HUES48 (cell line): ENCODE data around the gene SUPT4H1.

ENCODE experiments used
- H3K27ac ChIP-seq: one replicate; pipeline ENCODE4 v1.7.0; 2013; ENCODE audit warnings: low read depth, low read length, inconsistent platforms
- H3K27me3 ChIP-seq: 2 replicates; pipeline ENCODE4 v1.6.1; 2013; ENCODE audit warnings: mild to moderate bottlenecking, low read length; ENCODE audit not compliant: control insufficient read depth, insufficient read depth
- H3K36me3 ChIP-seq: 2 replicates; pipeline ENCODE4 v1.6.1; 2013; ENCODE audit warnings: low read length; ENCODE audit not compliant: control insufficient read depth, insufficient read depth
- H3K4me1 ChIP-seq: 2 replicates; pipeline ENCODE4 v1.6.1; 2013; ENCODE audit warnings: mild to moderate bottlenecking, low read length; ENCODE audit not compliant: control insufficient read depth, insufficient read depth
- H3K4me3 ChIP-seq: 2 replicates; pipeline ENCODE4 v1.5.1; 2013; ENCODE audit warnings: mild to moderate bottlenecking, low read depth, low read length
- H3K9ac ChIP-seq: 2 replicates; pipeline ENCODE4 v1.6.1; 2013; ENCODE audit warnings: mild to moderate bottlenecking, low read depth, low read length, moderate library complexity
- H3K9me3 ChIP-seq: 2 replicates; pipeline ENCODE4 v1.6.1; 2013; ENCODE audit warnings: low read length; ENCODE audit not compliant: control insufficient read depth, insufficient read depth

The SUPT4H1 gene

GRCh38 chr17:58371300-58371950 lies 19.4 kb upstream of the SUPT4H1 start:
- Histone ChIP-seq H3K4me1 (peaks cover 8% of the 10 kb centered on the region; the same call in 1 of the 2 replicates), H3K9ac (no peak overlapping the region), H3K9me3 (no peaks in the 10 kb centered on the region), H3K27ac (no peak overlapping the region), H3K27me3 (no peaks in the 10 kb centered on the region), H3K4me3 (no peak overlapping the region), H3K36me3 (no peaks in the 10 kb centered on the region)

GRCh38 chr17:58370716-58371115 lies 18.7 kb upstream of the SUPT4H1 start:
- H3K9me3 ChIP-seq, result no peaks in the 10 kb centered on the region
- H3K4me1 ChIP-seq, result 0 out of 2 replicates have a peak, but pooled peaks cover 1% of the 10 kb centered on the region
- no peak overlapping the region for H3K9ac ChIP-seq
- H3K27ac ChIP-seq, result no peak overlapping the region
- no peaks in the 10 kb centered on the region for H3K27me3 ChIP-seq
- no peak overlapping the region for H3K4me3 ChIP-seq
- H3K36me3 ChIP-seq, result no peaks in the 10 kb centered on the region

GRCh38 chr17:58370309-58370708 lies 18.3 kb upstream of the SUPT4H1 start:
- Histone ChIP-seq H3K27ac (no peak overlapping the region), H3K4me1 (no peaks in the 10 kb centered on the region), H3K9me3 (no peaks in the 10 kb centered on the region), H3K4me3 (no peak overlapping the region), H3K36me3 (no peaks in the 10 kb centered on the region), H3K27me3 (no peaks in the 10 kb centered on the region), H3K9ac (no peak overlapping the region)

GRCh38 chr17:58369214-58370031 lies 17.4 kb upstream of the SUPT4H1 start:
- Histone ChIP-seq H3K9ac (no peak overlapping the region), H3K27me3 (no peaks in the 10 kb centered on the region), H3K27ac (no peak overlapping the region)

GRCh38 chr17:58368860-58369213 lies 16.8 kb upstream of the SUPT4H1 start:
- Histone ChIP-seq H3K27me3 (no peaks in the 10 kb centered on the region), H3K4me1 (no peaks in the 10 kb centered on the region; the same call in 1 of the 2 replicates), H3K9ac (no peak overlapping the region), H3K9me3 (no peaks in the 10 kb centered on the region), H3K36me3 (no peaks in the 10 kb centered on the region), H3K4me3 (no peak overlapping the region), H3K27ac (no peak overlapping the region)

More at GRCh38 chr17:58369214-58370031, 17.4 kb upstream of the SUPT4H1 start:
- Histone ChIP-seq H3K36me3 (no peaks in the 10 kb centered on the region), H3K9me3 (no peaks in the 10 kb centered on the region), H3K4me3 (no peak overlapping the region), H3K4me1 (no peaks in the 10 kb centered on the region; the same call in 1 of the 2 replicates)

GRCh38 chr17:58367461-58367860 lies 15.5 kb upstream of the SUPT4H1 start:
- no peak overlapping the region for H3K27ac ChIP-seq
- no peaks in the 10 kb centered on the region for H3K36me3 ChIP-seq
- H3K4me1 ChIP-seq, result no peaks in the 10 kb centered on the region; the same call in 1 of the 2 replicates
- H3K4me3 ChIP-seq, result no peak overlapping the region
- no peak overlapping the region for H3K9ac ChIP-seq
- H3K27me3 ChIP-seq, result no peaks in the 10 kb centered on the region
- no peaks in the 10 kb centered on the region for H3K9me3 ChIP-seq

GRCh38 chr17:58365980-58366595 lies 14.1 kb upstream of the SUPT4H1 start:
- no peaks in the 10 kb centered on the region for H3K27me3 ChIP-seq
- H3K4me3 ChIP-seq, result no peak overlapping the region
- no peaks in the 10 kb centered on the region for H3K36me3 ChIP-seq
- H3K27ac ChIP-seq, result no peak overlapping the region
- H3K4me1 ChIP-seq, result no peaks in the 10 kb centered on the region; the same call in 1 of the 2 replicates
- no peaks in the 10 kb centered on the region for H3K9me3 ChIP-seq
- no peak overlapping the region for H3K9ac ChIP-seq

GRCh38 chr17:58365185-58365979 lies 13.4 kb upstream of the SUPT4H1 start:
- Histone ChIP-seq H3K36me3 (no peaks in the 10 kb centered on the region), H3K27me3 (no peaks in the 10 kb centered on the region), H3K4me1 (no peaks in the 10 kb centered on the region; the same call in 1 of the 2 replicates), H3K9me3 (no peaks in the 10 kb centered on the region), H3K9ac (no peak overlapping the region), H3K4me3 (no peak overlapping the region), H3K27ac (peak overlapping the region; percentile 59)

- no peaks in the 10 kb centered on the region for H3K36me3 ChIP-seq
- no peak overlapping the region for H3K4me3 ChIP-seq
- H3K4me1 ChIP-seq, result no peaks in the 10 kb centered on the region; the same call in 1 of the 2 replicates
- no peak overlapping the region for H3K9ac ChIP-seq
- peak overlapping the region; percentile 59 for H3K27ac ChIP-seq
- no peaks in the 10 kb centered on the region for H3K27me3 ChIP-seq
- no peaks in the 10 kb centered on the region for H3K9me3 ChIP-seq
Measured at GRCh38 chr17:58364270-58364942, 12.4 kb upstream of the SUPT4H1 start.

- Histone ChIP-seq H3K4me3 (no peak overlapping the region), H3K9ac (no peak overlapping the region), H3K27ac (no peak overlapping the region), H3K9me3 (no peaks in the 10 kb centered on the region), H3K36me3 (no peaks in the 10 kb centered on the region), H3K4me1 (no peaks in the 10 kb centered on the region; the same call in 1 of the 2 replicates), H3K27me3 (no peaks in the 10 kb centered on the region)
Measured at GRCh38 chr17:58363457-58364185, 11.6 kb upstream of the SUPT4H1 start.
